Suprapubic skin (tissue), 4 donors: Measurements from ENCODE around the gene VWA3B. TPM values are rescaled to one million over a fixed set of nuclear protein-coding genes. Genes with fewer than 3 reads are reported as not detected.

Experiments used
- DNase-seq, 2 donors: peaks; one replicate each; pipeline ENCODE4 v3.0.0-alpha.2; 2019; ENCODE audit warnings: low spot score in 2 of 2
- H3K27ac ChIP-seq: fragments of 200-600 bp; sonication (generic); one replicate; pipeline ENCODE4 v1.5.1; 2019
- H3K27me3 ChIP-seq: fragments of 200-600 bp; sonication (generic); one replicate; pipeline ENCODE4 v1.5.1; 2019
- H3K36me3 ChIP-seq: fragments of 200-600 bp; sonication (generic); one replicate; pipeline ENCODE4 v1.5.1; 2019
- H3K4me1 ChIP-seq: fragments of 200-600 bp; sonication (generic); one replicate; pipeline ENCODE4 v1.5.1; 2019
- H3K4me3 ChIP-seq: fragments of 200-600 bp; sonication (generic); one replicate; pipeline ENCODE4 v1.5.1; 2019; ENCODE audit warnings: mild to moderate bottlenecking
- H3K9me3 ChIP-seq: fragments of 200-600 bp; sonication (generic); one replicate; pipeline ENCODE4 v1.5.1; 2019
- EP300 ChIP-seq: sonication (generic); formaldehyde crosslinking; IDR thresholded peaks from one replicate; pipeline ENCODE4 v1.6.1; 2017; ENCODE audit warnings: antibody characterized with exemption
- POLR2A ChIP-seq, 2 donors: fragments of 450-650 bp; IDR thresholded peaks; one replicate each; pipeline ENCODE4 v1.6.1; 2017; ENCODE audit warnings: antibody characterized with exemption in 2 of 2, mild to moderate bottlenecking in 2 of 2, moderate library complexity in 2 of 2
- POLR2AphosphoS5 ChIP-seq, 3 donors: sonication (generic); formaldehyde crosslinking; IDR thresholded peaks; one replicate each; pipeline ENCODE4 v1.6.1; 2017; ENCODE audit warnings: antibody characterized with exemption in 3 of 3
- WGBS: methylation state at CpG from one replicate; pipeline ENCODE4 v1.1.5; 2018; 5-methylcytosine and 5-hydroxymethylcytosine counted together
- total RNA-seq, 4 donors: library from RNA; depleted of rRNA; stranded (reverse); fragments of >200 nt; gene quantifications; one replicate each; pipeline ENCODE4 v1.1.0, GENCODE V29; 2016
- TF ChIP-seq, protein P1 (sequence below), 2 donors: fragments of 200-600 bp in 1 of 2; fragments of 450-650 bp in 1 of 2; sonication (generic) in 1 of 2; IDR thresholded peaks; one replicate each; pipeline ENCODE4 v1.5.1; 2016 to 2019; ENCODE audit warnings: antibody characterized with exemption in 2 of 2, mild to moderate bottlenecking in 1 of 2, moderate library complexity in 1 of 2

VWA3B gene
- total RNA-seq, 4 donors from 2014 or later, result not detected

DNA sequence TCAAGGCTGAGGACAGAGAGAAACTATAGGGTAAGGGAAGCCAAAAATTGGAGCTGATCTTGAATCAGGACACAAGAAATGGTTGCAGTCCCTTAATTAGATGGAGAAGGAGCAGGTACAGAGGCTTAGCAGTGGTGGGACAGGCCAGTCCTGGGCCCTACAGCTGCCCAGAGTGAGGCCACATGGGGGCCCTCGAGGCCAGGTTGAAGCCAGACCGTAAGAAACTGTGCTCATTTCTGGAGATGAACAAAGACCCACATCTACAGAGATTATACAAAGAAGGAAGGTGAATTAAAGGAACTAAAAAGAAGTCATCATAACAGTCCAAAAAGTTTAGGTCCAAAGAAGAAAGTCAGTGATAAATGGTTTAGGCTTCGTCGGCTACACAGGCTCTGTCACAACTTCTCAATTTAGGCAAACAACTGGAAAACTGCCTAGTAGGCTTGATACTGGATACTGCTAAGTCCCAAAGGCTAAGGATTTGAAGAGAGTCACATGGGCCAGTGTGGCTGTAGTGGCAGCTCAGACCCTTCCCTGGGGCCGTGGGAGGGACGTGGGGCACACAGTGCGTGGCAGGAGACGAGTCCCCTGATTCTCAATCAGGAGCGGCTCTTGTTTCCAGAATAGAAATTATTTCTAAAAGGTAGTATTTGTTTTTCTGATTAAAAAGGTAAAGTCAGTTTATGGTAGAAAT, 208.9 kb downstream of the VWA3B start:
- no peak for DNase-seq
- H3K27me3 ChIP-seq, result peaks cover 3% of the 10 kb centered on the region
- H3K27ac ChIP-seq, result no peak overlapping the region
- H3K36me3 ChIP-seq, result no peaks in the 10 kb centered on the region
- TF ChIP-seq POLR2AphosphoS5 (IDR thresholded peaks at IDR 0.05) (no peak), POLR2A (IDR thresholded peaks at IDR 0.05) (no peak), EP300 (no peak)
- TF ChIP-seq, protein P1, sequence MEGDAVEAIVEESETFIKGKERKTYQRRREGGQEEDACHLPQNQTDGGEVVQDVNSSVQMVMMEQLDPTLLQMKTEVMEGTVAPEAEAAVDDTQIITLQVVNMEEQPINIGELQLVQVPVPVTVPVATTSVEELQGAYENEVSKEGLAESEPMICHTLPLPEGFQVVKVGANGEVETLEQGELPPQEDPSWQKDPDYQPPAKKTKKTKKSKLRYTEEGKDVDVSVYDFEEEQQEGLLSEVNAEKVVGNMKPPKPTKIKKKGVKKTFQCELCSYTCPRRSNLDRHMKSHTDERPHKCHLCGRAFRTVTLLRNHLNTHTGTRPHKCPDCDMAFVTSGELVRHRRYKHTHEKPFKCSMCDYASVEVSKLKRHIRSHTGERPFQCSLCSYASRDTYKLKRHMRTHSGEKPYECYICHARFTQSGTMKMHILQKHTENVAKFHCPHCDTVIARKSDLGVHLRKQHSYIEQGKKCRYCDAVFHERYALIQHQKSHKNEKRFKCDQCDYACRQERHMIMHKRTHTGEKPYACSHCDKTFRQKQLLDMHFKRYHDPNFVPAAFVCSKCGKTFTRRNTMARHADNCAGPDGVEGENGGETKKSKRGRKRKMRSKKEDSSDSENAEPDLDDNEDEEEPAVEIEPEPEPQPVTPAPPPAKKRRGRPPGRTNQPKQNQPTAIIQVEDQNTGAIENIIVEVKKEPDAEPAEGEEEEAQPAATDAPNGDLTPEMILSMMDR (IDR thresholded peaks at IDR 0.05), result no peak
- no peaks in the 10 kb centered on the region for H3K4me1 ChIP-seq
- 84% methylated on average over 9 of the region's 9 CpGs for WGBS
- no peaks in the 10 kb centered on the region for H3K9me3 ChIP-seq
- H3K4me3 ChIP-seq, result no peak overlapping the region

DNA sequence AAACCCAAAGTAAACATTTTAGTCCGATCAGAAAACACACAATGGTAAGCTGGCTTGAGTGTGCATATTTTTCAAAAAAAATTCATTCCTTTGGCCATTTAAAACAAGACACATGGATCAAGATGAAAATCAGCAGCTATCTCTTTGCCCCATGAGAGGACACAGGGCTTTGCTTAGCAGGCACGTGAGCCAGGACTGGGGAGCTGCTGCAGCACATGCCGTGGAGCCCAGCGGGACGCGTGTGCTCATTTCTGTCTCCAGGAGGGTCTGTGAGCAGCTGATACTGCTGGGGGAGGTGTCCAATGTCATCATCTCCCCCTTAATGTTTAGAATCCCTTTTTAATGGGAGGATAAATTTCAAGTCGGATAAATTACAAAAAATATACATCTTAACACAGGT, 209.5 kb downstream of the VWA3B start:
- TF ChIP-seq EP300 (no peak), POLR2AphosphoS5 (IDR thresholded peaks at IDR 0.05) (no peak), POLR2A (IDR thresholded peaks at IDR 0.05) (no peak)
- TF ChIP-seq, protein P1 (IDR thresholded peaks at IDR 0.05), result no peak
- DNase-seq, result no peak
- no peak overlapping the region for H3K27ac ChIP-seq
- peaks cover 3% of the 10 kb centered on the region for H3K27me3 ChIP-seq
- H3K36me3 ChIP-seq, result no peaks in the 10 kb centered on the region
- H3K4me1 ChIP-seq, result no peaks in the 10 kb centered on the region
- no peaks in the 10 kb centered on the region for H3K9me3 ChIP-seq
- WGBS, result 79% methylated on average over 7 of the region's 7 CpGs
- H3K4me3 ChIP-seq, result no peak overlapping the region

DNA sequence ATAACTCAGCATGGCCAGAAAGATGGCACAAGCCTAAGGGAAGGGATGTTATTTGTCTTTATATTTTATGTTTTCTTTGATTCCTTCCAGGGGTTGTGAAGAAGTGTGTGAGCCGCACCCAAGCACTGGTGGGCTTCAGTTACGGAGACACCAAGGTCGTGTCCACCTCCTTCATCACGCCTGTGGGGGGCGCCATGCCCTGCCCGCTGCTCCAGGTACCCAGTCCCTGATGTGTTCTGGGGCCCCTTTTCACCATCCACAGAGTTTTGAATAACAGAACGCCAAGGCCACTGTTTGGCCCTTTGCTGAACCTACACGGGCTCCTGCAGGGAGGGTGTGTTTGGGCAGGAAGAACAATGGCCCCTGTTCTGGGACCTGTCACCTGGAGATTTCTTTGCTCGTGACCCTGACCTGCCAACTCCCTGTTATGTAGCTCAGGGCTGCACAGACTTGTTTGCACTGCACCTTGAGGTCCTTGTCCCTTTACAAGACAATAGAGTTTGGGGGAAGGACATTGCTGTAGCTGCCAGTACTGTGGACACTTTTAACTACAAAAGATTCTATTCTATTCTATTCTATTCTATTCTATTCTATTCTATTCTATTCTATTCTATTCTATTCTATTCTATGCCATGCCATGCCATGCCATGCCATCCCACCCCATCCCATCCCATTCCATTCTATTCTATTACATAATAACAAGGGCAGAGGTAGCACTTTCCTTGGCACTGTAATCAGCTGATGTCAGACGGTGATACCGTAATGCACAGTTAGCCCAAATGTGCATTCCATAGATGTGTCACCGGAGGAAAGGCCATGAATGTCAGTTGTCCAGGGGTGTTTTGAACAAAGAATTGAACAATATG, 211.1 kb downstream of the VWA3B start:
- Histone ChIP-seq H3K4me1 (no peaks in the 10 kb centered on the region), H3K27me3 (peaks cover 3% of the 10 kb centered on the region), H3K27ac (no peak overlapping the region), H3K4me3 (no peak overlapping the region), H3K36me3 (no peaks in the 10 kb centered on the region), H3K9me3 (no peaks in the 10 kb centered on the region)
- TF ChIP-seq POLR2AphosphoS5 (IDR thresholded peaks at IDR 0.05), result no peak
- TF ChIP-seq EP300, result no peak
- TF ChIP-seq POLR2A (IDR thresholded peaks at IDR 0.05), result no peak
- TF ChIP-seq, protein P1 (IDR thresholded peaks at IDR 0.05), result no peak
- 76% methylated on average over 12 of the region's 12 CpGs for WGBS
- no peak for DNase-seq

DNA sequence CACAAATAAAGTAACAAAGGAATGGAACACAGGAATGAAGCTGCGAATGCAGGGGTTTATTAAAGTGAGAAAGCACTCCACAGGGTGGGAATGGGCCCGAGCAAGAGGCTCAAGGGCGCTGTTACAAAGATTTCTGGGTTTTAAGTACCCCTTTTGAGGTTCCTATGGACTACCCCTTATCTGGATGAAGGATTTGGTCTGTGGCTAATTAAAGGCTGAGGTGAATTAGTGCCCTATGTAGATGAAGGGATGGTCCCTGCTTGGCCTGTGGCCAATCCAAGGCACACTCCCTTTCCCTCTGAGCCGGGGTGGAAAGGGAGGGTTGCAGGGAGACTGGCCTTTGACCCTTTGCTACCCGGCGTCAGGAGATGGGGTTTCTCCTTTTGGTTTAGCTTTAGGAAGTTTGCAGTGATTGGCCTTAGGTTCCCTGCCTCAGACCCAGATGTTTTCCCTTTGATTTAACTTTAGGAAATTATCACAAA, 211.8 kb downstream of the VWA3B start:
- Histone ChIP-seq H3K4me1 (no peaks in the 10 kb centered on the region), H3K9me3 (no peaks in the 10 kb centered on the region), H3K36me3 (no peaks in the 10 kb centered on the region), H3K27me3 (peaks cover 3% of the 10 kb centered on the region), H3K27ac (no peak overlapping the region), H3K4me3 (no peak overlapping the region)
- 69% methylated on average over 6 of the region's 6 CpGs for WGBS
- TF ChIP-seq EP300 (no peak), POLR2AphosphoS5 (IDR thresholded peaks at IDR 0.05) (no peak), POLR2A (IDR thresholded peaks at IDR 0.05) (no peak)
- TF ChIP-seq, protein P1 (IDR thresholded peaks at IDR 0.05), result no peak
- no peak for DNase-seq
